GM21576 (cell line): ENCODE data around the gene CAPN1.
"Not testable (repeated sequence)": the region's sequence is repeated elsewhere in the genome, so short reads cannot be mapped to it uniquely, and the experiment has no call there.

Source experiments
- ATAC-seq: cut with Tn5 transposase; IDR thresholded peaks from one replicate; pipeline ENCODE4 v1.9.1; 2021; ENCODE audit warnings: mild to moderate bottlenecking, moderate library complexity; ENCODE audit not compliant: unreplicated experiment

CAPN1 gene

DNA sequence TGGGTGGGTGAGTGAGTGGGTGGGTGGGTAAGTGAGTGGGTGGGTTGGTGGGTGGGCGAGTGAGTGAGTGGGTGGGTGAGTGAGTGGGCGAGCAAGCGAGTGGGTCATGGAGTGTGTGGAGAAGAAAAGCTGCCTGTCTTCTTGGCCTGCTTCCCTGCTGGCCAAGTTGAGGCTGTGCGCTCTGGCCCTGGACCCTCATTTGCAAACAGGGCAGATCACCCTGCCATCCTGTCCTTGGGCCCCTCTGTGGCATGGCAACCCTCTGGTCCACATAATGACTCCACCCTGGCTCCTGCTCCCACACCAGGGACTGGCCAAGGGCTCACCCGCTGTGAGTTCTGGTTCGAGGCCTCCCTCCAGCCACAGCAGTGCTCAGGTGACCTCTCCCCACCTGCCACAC, 35.1 kb downstream of the CAPN1 start:
- no peak for ATAC-seq

DNA sequence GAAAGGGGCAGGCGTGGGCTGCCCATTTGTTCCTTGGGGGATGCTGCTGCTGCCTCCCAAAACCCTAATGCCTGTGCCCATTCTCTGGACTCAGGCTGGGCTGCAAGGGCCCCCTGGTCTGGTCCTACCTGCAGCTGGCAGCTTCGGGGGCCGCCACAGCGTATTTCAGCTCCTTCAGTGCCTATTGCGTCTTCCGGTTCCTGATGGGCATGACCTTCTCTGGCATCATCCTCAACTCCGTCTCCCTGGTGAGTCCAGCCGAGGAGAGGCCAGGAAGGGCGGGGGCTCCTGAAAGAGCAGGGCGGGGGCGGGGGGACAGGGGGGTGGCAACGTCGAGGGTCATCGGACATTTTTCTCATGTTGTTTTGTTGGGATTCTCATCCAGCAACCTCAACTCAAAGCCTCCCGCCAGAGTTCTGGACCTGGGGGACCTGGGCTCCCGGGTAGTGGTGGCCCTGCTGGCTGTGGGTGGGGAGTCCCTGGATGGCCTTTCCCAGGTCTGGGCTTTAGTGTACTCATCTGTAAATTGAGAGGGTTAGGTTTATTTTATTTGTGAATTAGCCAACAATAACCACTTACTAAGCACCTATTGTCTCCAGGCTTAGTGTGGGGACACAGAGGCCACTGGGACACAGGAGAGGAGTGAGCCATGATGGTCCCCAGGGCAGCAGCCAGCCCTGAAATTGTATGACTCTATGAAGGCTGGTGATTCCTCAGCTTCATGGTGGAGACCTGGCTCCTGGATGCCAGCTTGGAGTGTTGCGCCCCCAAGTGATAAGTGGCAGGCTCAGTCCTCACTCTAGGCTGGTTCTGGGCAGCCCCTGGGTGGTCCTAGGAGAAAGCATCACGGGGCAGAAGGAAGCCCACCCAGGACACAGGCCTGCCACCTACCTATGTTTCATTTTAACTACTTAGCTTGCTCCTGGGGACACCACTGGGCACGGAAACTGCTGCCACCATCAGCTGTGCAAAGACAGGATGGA, 36.0 kb downstream of the CAPN1 start:
- ATAC-seq = no peak

- ATAC-seq = no peak
Observed at GRCh38 chr11:65218446-65218845, 36.7 kb downstream of the CAPN1 start.

- ATAC-seq = no peak
Observed at GRCh38 chr11:65219930-65220213, 38.1 kb downstream of the CAPN1 start.

GRCh38 chr11:65221026-65221425, 39.3 kb downstream of the CAPN1 start:
- ATAC-seq = no peak

- ATAC-seq = no peak
Observed at GRCh38 chr11:65223011-65223410, 41.3 kb downstream of the CAPN1 start.

GRCh38 chr11:65224930-65225278, 43.2 kb downstream of the CAPN1 start:
- ATAC-seq = no peak

- no peak for ATAC-seq
Observed at GRCh38 chr11:65225279-65226102, 43.8 kb downstream of the CAPN1 start.

DNA sequence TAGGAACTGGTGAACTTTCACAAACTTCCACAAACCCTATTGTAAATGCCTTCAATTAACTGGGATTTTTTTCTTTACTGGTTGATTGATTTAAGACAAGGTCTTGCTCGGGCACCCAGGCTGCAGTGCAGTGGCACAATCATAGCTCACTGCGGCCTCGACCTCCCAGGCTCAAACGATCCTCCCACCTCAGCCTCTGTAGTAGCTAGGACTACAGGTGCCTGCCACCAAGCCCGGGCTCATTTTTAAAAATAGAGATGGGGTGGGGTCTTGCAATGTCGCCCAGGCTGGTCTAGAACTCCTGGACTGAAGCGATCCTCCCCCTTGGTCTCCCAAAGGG, 44.3 kb downstream of the CAPN1 start:
- no peak for ATAC-seq

DNA sequence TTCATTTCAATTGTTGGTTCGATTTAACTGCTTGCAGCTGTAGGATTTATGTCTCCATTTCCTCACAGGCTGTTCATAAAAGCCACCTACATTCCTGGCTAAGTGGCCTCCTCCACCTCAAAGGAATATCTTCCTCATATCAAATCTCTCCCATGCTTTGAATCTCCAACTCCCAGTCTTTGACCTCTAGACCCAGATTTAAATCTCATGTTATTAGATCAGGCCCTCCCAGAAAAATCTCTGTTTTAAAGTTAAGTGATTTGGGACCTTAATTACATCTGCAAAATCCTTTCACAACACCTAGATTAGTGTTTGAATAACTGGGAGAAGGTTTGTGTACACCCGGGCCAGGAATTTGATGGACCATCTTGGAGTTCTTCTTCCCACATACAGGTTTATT, 46.2 kb downstream of the CAPN1 start:
- no peak for ATAC-seq

DNA sequence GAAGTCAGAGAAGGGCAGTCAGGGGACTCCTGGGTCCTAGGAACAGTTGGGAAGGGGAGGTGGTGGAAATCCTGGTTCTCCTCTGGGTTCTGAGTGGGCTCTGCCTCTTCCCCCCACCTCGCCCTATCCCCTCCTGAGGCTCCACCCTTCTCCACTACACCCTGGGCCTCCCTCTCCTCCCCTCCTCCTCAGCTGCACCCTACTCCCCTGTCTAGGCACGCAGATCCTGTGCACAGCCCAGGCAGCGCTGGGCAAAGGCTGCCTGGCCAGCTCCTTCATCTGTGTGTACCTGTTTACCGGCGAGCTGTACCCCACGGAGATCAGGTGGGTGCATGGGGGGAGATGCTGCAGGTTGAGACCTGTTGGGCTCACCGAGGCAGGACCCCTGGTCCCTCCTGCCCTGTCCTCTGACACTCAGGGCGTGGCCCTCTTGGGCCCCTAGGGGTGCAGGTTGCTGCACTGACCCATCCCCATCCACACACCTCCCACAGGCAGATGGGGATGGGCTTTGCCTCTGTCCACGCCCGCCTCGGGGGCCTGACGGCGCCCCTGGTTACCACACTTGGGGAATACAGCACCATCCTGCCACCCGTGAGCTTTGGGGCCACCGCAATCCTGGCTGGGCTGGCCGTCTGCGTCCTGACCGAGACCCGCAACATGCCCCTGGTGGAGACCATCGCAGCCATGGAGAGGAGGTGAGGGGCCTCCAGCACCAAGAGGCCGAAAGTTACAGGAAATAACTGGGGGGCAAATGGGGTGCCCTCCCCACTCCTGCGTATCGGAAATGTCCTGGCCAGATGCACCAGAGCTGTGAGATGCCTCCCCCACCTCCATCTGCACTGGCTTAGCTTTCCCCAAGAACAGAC, 54.7 kb downstream of the CAPN1 start:
- ATAC-seq = no peak

- ATAC-seq = not testable (repeated sequence)
Observed at GRCh38 chr11:65238302-65238701, 56.6 kb downstream of the CAPN1 start.

- no peak for ATAC-seq
Observed at GRCh38 chr11:65241134-65241533, 59.4 kb downstream of the CAPN1 start.

GRCh38 chr11:65241692-65242091, 60.0 kb downstream of the CAPN1 start:
- no peak for ATAC-seq

DNA sequence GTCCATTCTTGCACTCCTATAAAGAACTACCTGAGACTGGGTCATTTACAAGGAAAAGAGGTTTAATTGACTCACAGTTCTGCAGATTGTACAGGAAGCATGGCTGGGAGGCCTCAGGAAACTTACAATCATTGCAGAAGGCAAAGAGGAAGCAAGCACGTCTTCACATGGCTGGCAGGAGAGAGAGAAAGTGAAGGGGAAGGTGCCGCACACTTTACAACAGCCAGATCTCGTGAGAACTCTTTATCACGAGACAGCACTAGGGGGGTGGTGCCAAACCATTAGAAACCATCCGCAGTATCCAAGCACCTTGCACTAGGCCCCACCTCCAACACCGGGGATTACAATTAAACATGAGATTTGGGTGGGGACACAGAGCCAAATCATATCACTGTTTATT, 60.7 kb downstream of the CAPN1 start:
- no peak for ATAC-seq

DNA sequence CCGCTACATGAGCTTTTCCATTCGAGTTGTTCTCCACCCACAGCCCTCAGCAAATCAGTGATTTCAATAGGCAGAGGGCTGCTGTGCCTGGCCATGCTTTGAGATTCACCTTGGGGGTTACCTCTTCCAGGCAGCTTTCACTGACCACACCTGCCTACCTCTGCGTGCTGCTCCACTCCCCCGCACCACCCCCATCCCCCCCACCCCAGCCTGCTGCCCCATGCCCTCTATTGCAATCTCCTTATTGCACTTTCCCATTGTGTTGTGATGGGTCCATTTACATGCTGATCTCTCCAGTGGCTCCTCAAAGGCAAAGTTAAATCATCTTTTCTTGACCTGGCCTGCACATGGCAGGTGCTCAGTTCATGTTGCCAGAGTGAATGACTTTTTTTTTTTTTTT, 62.1 kb downstream of the CAPN1 start:
- ATAC-seq = no peak

DNA sequence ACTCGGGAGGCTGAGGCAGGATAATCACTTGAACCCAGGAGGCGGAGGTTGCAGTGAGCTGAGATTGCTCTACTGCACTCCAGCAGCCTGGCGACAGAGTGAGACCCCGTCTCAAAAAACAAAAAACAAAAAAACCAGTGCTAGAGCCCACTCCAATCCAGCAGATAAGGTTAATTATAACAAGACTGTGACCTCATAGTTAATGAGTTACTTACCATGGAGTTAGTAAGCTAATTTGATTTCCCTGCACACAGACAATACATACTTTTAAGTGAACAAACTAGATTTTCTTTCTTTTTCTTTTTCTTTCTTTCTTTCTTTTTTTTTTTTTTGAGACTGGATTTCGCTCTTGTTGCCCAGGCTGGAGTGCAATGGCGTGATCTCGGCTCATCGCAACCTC, 63.3 kb downstream of the CAPN1 start:
- ATAC-seq = not testable (repeated sequence)

- ATAC-seq = no peak
Observed at GRCh38 chr11:65246506-65246905, 64.8 kb downstream of the CAPN1 start.

DNA sequence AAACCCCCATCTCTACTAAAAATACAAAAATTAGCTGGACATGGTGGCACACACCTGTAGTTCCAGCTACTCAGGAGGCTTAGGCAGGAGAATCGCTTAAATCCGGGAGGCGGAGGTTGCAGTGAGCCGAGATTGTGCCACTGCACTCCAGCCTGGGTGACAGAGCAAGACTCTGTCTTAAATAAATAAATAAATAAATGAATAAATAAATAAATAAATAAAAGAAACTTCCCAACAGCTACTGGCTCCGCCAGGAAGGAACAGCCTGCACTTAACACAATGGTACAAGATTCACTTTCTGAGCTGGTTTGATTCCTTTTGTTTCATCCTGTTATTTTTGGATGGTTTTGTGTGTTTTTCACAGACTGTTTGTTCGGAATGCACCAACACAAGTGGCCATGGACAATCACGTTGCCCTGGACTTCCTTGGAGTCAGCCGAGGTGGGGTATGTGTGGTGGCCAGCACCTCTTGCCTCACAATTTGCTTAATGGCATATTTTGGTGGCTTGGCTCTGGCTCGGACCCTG, 66.5 kb downstream of the CAPN1 start:
- ATAC-seq = not testable (repeated sequence)

DNA sequence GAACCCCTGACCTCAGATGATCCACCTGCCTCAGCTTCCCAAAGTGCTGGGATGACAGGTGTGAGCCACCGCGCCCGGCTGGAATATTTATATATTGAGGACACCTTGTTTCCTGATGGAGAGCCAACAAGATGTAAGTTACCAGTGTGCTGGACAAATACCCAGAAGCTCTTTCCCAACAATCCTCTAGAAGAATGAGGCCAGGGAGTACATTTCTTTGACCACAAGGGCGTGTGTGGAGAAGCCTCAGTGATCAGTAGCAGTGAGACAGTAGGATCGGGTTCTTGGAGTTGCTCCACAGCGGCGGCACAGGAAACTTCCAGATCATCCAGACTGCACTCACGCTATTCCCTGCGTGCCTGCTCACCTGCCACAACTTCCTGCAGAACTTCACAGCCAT, 69.7 kb downstream of the CAPN1 start:
- ATAC-seq = no peak

- ATAC-seq = no peak
Observed at GRCh38 chr11:65254724-65255123, 73.0 kb downstream of the CAPN1 start.
